HEK293 (cell line): ENCODE measurements around the gene IGSF1.

Experiments
- CTCF ChIA-PET: fragments of 350-600 bp; formaldehyde crosslinking; extraction: SDS; loops from one replicate; lab custom pipeline; 2021; ENCODE audit warnings: antibody characterized with exemption; lab: Yijun Ruan, JAX
- POLR2A ChIA-PET: fragments of 300-600 bp; formaldehyde crosslinking; extraction: SDS; loops from one replicate; lab custom pipeline; 2020; ENCODE audit warnings: antibody characterized with exemption, inconsistent platforms; lab: Yijun Ruan, JAX
- H3K27ac ChIP-seq: fragments of 200-500 bp; sonication (Bioruptor generic); 2 replicates; pipeline ENCODE4 v1.5.1; 2014; ENCODE audit warnings: low read depth, low read length, control low read depth, inconsistent platforms; ENCODE audit errors: extremely low read depth
- H3K36me3 ChIP-seq, 2 experiments: fragments of 200-500 bp in 1 of 2; sonication (Bioruptor generic) in 1 of 2; 1 replicate in 1 of 2; 2 replicates in 1 of 2; pipeline ENCODE4 v1.5.1; 2014 to 2017; ENCODE audit warnings: inconsistent platforms in 2 of 2, low read length in 2 of 2; ENCODE audit not compliant: control insufficient read depth in 2 of 2, insufficient read depth in 1 of 2
- H3K4me1 ChIP-seq: fragments of 200-500 bp; sonication (Bioruptor generic); 2 replicates; pipeline ENCODE4 v1.5.1; 2014; ENCODE audit warnings: mild to moderate bottlenecking, low read length, inconsistent platforms; ENCODE audit not compliant: control insufficient read depth, insufficient read depth
- H3K4me3 ChIP-seq: 2 replicates; pipeline ENCODE4 v1.5.1; 2011; ENCODE audit warnings: low read depth, mild to moderate bottlenecking, control low read depth, low read length, moderate library complexity
- H3K9me3 ChIP-seq: fragments of 200-500 bp; sonication (Bioruptor generic); 2 replicates; pipeline ENCODE4 v1.5.1; 2014; ENCODE audit warnings: low read depth, low read length, inconsistent platforms; ENCODE audit not compliant: control insufficient read depth, insufficient read depth
- IKZF3 ChIP-seq: fragments of 450-650 bp; IDR thresholded peaks from 2 replicates; pipeline ENCODE4 v1.5.0; 2018; ENCODE audit warnings: missing biosample characterization, mild to moderate bottlenecking, missing genetic modification characterization, moderate library complexity
- KLF1 ChIP-seq: fragments of 450-650 bp; formaldehyde crosslinking; IDR thresholded peaks from 2 replicates; pipeline ENCODE4 v1.5.1; 2016; ENCODE audit warnings: missing biosample characterization, missing genetic modification characterization
- SCRT1 ChIP-seq: fragments of 450-650 bp; formaldehyde crosslinking; IDR thresholded peaks from 2 replicates; pipeline ENCODE4 v1.5.1; 2016; ENCODE audit warnings: missing biosample characterization, missing genetic modification characterization, borderline replicate concordance
- SCRT2 ChIP-seq: fragments of 450-650 bp; formaldehyde crosslinking; IDR thresholded peaks from 2 replicates; pipeline ENCODE4 v1.5.1; 2016; ENCODE audit warnings: missing biosample characterization, missing genetic modification characterization
- TRIM28 ChIP-seq: IDR thresholded peaks from 2 replicates; pipeline ENCODE4 v1.6.1; 2011; ENCODE audit warnings: low read length, control low read depth, borderline replicate concordance
- ZNF155 ChIP-seq: fragments of 450-650 bp; formaldehyde crosslinking; IDR thresholded peaks from 2 replicates; pipeline ENCODE4 v1.5.1; 2016; ENCODE audit warnings: missing biosample characterization, missing genetic modification characterization
- ZNF266 ChIP-seq: fragments of 450-650 bp; formaldehyde crosslinking; IDR thresholded peaks from 2 replicates; pipeline ENCODE4 v1.5.1; 2016; ENCODE audit warnings: missing biosample characterization, missing genetic modification characterization, low read depth
- ZNF341 ChIP-seq: fragments of 450-650 bp; formaldehyde crosslinking; IDR thresholded peaks from 2 replicates; pipeline ENCODE4; 2016; ENCODE audit warnings: low read depth, missing biosample characterization, missing genetic modification characterization
- ZNF391 ChIP-seq: fragments of 450-650 bp; formaldehyde crosslinking; IDR thresholded peaks from 2 replicates; pipeline ENCODE4 v1.5.1; 2016; ENCODE audit warnings: low read depth, missing biosample characterization, missing genetic modification characterization, borderline replicate concordance
- ZNF394 ChIP-seq: fragments of 450-650 bp; formaldehyde crosslinking; IDR thresholded peaks from 2 replicates; pipeline ENCODE4 v1.5.1; 2016; ENCODE audit warnings: missing biosample characterization, missing genetic modification characterization, mild to moderate bottlenecking, moderate library complexity, borderline replicate concordance
- ZNF433 ChIP-seq: fragments of 450-650 bp; formaldehyde crosslinking; IDR thresholded peaks from 2 replicates; pipeline ENCODE4 v1.5.1; 2016; ENCODE audit warnings: missing biosample characterization, missing genetic modification characterization, low read depth
- ZNF623 ChIP-seq: fragments of 450-650 bp; formaldehyde crosslinking; IDR thresholded peaks from 2 replicates; pipeline ENCODE4 v1.5.1; 2016; ENCODE audit warnings: missing biosample characterization, missing genetic modification characterization
- ZSCAN23 ChIP-seq: fragments of 450-650 bp; formaldehyde crosslinking; IDR thresholded peaks from 2 replicates; pipeline ENCODE4 v1.5.1; 2016; ENCODE audit warnings: missing biosample characterization, missing genetic modification characterization
- TF ChIP-seq, protein P1 (sequence below): fragments of 450-650 bp; formaldehyde crosslinking; conservative IDR thresholded peaks from 2 replicates; pipeline ENCODE4 v1.5.1; 2016; ENCODE audit warnings: low read depth, missing biosample characterization, missing genetic modification characterization
- TF ChIP-seq, protein P2 (sequence below): fragments of 450-650 bp; formaldehyde crosslinking; IDR thresholded peaks from 2 replicates; pipeline ENCODE4 v1.5.1; 2016; ENCODE audit warnings: missing biosample characterization, missing genetic modification characterization
- TF ChIP-seq, protein P3 (sequence below): fragments of 450-650 bp; formaldehyde crosslinking; IDR thresholded peaks from 2 replicates; pipeline ENCODE4 v1.5.1; 2017; ENCODE audit warnings: missing biosample characterization, missing genetic modification characterization
- TF ChIP-seq, protein P4 (sequence below): fragments of 450-650 bp; formaldehyde crosslinking; IDR thresholded peaks from 2 replicates; pipeline ENCODE4 v1.5.1; 2016; ENCODE audit warnings: missing biosample characterization, missing genetic modification characterization

Gene IGSF1

GRCh38 chrX:131301155-131301554, 12.0 kb upstream of the IGSF1 start (continued):
- no peak for TF ChIP-seq TRIM28
- TF ChIP-seq IKZF3 (tag by site-specific recombination): no peak

DNA sequence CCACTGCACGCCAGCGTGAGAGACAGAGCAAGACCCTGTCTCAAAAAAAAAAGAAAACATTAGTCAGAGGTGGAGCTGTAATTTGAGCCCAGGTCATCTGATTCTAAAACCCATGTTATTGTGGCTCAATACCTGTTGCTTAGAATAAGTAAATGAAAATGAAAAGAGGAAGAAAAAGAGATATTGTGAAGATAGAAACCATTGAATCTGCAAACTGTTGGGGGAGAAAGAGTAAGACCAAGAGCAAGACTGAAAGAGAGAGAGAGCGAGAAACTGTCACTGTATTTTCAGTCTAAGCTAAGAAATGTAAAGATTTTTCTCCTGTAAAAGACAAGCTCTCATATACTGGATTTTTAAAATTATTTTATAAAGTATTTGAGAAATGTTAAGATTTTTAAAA, 9.7 kb upstream of the IGSF1 start:
- CTCF ChIA-PET: interaction anchor here (0.6 to 1.1 kb wide), 2 partner anchors 18 to 360 kb away, joined by 3 to 5 read pairs; no protein-coding TSS in a partner anchor

GRCh38 chrX:131298036-131298435, 8.9 kb upstream of the IGSF1 start:
- H3K27ac ChIP-seq: no peak overlapping the region
- POLR2A ChIA-PET: no interaction called here
- no peaks in the 10 kb centered on the region for H3K9me3 ChIP-seq
- no peak overlapping the region for H3K4me3 ChIP-seq
- no peaks in the 10 kb centered on the region for H3K36me3 ChIP-seq
- CTCF ChIA-PET: interaction anchor here (0.6 kb wide), 1 partner anchor 11 kb away, joined by 3 read pairs; no protein-coding TSS in a partner anchor
- TF ChIP-seq ZNF391 (no peak), ZNF266 (tag by site-specific recombination) (no peak), KLF1 (no peak), ZSCAN23 (tag by site-specific recombination) (no peak), ZNF623 (tag by site-specific recombination) (no peak), ZNF433 (tag by site-specific recombination) (no peak), ZNF394 (tag by site-specific recombination) (no peak), ZNF155 (tag by site-specific recombination) (no peak)
- TF ChIP-seq, protein P1, sequence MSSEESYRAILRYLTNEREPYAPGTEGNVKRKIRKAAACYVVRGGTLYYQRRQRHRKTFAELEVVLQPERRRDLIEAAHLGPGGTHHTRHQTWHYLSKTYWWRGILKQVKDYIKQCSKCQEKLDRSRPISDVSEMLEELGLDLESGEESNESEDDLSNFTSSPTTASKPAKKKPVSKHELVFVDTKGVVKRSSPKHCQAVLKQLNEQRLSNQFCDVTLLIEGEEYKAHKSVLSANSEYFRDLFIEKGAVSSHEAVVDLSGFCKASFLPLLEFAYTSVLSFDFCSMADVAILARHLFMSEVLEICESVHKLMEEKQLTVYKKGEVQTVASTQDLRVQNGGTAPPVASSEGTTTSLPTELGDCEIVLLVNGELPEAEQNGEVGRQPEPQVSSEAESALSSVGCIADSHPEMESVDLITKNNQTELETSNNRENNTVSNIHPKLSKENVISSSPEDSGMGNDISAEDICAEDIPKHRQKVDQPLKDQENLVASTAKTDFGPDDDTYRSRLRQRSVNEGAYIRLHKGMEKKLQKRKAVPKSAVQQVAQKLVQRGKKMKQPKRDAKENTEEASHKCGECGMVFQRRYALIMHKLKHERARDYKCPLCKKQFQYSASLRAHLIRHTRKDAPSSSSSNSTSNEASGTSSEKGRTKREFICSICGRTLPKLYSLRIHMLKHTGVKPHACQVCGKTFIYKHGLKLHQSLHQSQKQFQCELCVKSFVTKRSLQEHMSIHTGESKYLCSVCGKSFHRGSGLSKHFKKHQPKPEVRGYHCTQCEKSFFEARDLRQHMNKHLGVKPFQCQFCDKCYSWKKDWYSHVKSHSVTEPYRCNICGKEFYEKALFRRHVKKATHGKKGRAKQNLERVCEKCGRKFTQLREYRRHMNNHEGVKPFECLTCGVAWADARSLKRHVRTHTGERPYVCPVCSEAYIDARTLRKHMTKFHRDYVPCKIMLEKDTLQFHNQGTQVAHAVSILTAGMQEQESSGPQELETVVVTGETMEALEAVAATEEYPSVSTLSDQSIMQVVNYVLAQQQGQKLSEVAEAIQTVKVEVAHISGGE: no peak
- TF ChIP-seq, protein P2, sequence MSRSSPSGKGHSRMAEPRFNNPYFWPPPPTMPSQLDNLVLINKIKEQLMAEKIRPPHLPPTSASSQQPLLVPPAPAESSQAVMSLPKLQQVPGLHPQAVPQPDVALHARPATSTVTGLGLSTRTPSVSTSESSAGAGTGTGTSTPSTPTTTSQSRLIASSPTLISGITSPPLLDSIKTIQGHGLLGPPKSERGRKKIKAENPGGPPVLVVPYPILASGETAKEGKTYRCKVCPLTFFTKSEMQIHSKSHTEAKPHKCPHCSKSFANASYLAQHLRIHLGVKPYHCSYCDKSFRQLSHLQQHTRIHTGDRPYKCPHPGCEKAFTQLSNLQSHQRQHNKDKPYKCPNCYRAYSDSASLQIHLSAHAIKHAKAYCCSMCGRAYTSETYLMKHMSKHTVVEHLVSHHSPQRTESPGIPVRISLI (tag by site-specific recombination): no peak
- TF ChIP-seq, protein P3, sequence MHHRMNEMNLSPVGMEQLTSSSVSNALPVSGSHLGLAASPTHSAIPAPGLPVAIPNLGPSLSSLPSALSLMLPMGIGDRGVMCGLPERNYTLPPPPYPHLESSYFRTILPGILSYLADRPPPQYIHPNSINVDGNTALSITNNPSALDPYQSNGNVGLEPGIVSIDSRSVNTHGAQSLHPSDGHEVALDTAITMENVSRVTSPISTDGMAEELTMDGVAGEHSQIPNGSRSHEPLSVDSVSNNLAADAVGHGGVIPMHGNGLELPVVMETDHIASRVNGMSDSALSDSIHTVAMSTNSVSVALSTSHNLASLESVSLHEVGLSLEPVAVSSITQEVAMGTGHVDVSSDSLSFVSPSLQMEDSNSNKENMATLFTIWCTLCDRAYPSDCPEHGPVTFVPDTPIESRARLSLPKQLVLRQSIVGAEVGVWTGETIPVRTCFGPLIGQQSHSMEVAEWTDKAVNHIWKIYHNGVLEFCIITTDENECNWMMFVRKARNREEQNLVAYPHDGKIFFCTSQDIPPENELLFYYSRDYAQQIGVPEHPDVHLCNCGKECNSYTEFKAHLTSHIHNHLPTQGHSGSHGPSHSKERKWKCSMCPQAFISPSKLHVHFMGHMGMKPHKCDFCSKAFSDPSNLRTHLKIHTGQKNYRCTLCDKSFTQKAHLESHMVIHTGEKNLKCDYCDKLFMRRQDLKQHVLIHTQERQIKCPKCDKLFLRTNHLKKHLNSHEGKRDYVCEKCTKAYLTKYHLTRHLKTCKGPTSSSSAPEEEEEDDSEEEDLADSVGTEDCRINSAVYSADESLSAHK (tag by site-specific recombination): no peak
- TF ChIP-seq, protein P4, sequence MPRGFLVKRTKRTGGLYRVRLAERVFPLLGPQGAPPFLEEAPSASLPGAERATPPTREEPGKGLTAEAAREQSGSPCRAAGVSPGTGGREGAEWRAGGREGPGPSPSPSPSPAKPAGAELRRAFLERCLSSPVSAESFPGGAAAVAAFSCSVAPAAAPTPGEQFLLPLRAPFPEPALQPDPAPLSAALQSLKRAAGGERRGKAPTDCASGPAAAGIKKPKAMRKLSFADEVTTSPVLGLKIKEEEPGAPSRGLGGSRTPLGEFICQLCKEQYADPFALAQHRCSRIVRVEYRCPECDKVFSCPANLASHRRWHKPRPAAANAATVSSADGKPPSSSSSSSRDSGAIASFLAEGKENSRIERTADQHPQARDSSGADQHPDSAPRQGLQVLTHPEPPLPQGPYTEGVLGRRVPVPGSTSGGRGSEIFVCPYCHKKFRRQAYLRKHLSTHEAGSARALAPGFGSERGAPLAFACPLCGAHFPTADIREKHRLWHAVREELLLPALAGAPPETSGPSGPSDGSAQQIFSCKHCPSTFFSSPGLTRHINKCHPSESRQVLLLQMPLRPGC (tag by site-specific recombination): no peak
- TF ChIP-seq, all 188 proteins: peak for 0
- no peaks in the 10 kb centered on the region; the same call in 1 of the 2 replicates for H3K4me1 ChIP-seq

More for the DNA sequence above, 9.7 kb upstream of the IGSF1 start:
- POLR2A ChIA-PET: no interaction called here
- Histone ChIP-seq H3K4me1 (no peaks in the 10 kb centered on the region; the same call in 1 of the 2 replicates), H3K27ac (no peak overlapping the region), H3K36me3 (no peaks in the 10 kb centered on the region), H3K4me3 (no peak overlapping the region), H3K9me3 (no peaks in the 10 kb centered on the region)
- no peak for TF ChIP-seq ZNF341
- peak; percentile 44; the same call in 1 of the 2 replicates for TF ChIP-seq SCRT2
- TF ChIP-seq SCRT1 (tag by site-specific recombination): 0 out of 2 replicates have a peak, but pooled peaks have one; percentile 16
